Mucosa of stomach (tissue), 1 donor: ENCODE data around the gene MVD.
"Not testable (repeated sequence)": the region's sequence is repeated elsewhere in the genome, so short reads cannot be mapped to it uniquely, and the experiment has no call there.

ENCODE experiments used
- H3K27me3 ChIP-seq: one replicate; pipeline ENCODE4 v1.7.0; 2013; ENCODE audit warnings: mild to moderate bottlenecking, low read length; ENCODE audit not compliant: control insufficient read depth, insufficient read depth
- H3K36me3 ChIP-seq: one replicate; pipeline ENCODE4 v1.7.0; 2013; ENCODE audit warnings: low read length; ENCODE audit not compliant: control insufficient read depth, insufficient read depth
- H3K4me1 ChIP-seq: one replicate; pipeline ENCODE4 v1.7.0; 2013; ENCODE audit warnings: mild to moderate bottlenecking, low read length; ENCODE audit not compliant: control insufficient read depth, insufficient read depth
- H3K4me3 ChIP-seq: one replicate; pipeline ENCODE4 v1.7.0; 2013; ENCODE audit warnings: low read length
- H3K9ac ChIP-seq: one replicate; pipeline ENCODE4 v1.7.0; 2013; ENCODE audit warnings: mild to moderate bottlenecking, low read length, moderate library complexity
- H3K9me3 ChIP-seq: one replicate; pipeline ENCODE4 v1.7.0; 2013; ENCODE audit warnings: mild to moderate bottlenecking, low read length, moderate library complexity; ENCODE audit not compliant: control insufficient read depth
- donor health status: Pancreatic carcinoma.

The MVD gene

DNA sequence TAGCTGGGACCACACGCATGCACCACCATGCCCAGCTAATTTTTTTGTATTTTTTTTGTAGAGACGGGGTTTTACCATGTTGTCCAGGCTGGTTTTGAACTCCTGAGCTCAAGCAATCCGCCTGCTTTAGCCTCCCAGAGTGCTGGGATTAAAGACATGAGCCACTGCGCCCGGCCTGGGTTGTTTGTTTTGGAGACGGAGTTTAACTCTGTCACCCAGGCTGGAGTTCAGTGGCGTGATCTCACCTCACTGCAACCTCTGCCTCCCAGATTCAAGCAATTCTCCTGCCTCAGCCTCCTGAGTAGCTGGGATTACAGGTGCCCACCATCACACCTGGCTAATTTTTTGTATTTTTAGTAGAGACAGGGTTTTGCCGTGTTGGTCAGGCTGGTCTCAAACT, 53.5 kb downstream of the MVD start:
- not testable (repeated sequence) for H3K4me1 ChIP-seq, H3K27me3 ChIP-seq, H3K9me3 ChIP-seq, H3K9ac ChIP-seq, H3K4me3 ChIP-seq
- peaks cover 11% of the 10 kb centered on the region for H3K36me3 ChIP-seq

DNA sequence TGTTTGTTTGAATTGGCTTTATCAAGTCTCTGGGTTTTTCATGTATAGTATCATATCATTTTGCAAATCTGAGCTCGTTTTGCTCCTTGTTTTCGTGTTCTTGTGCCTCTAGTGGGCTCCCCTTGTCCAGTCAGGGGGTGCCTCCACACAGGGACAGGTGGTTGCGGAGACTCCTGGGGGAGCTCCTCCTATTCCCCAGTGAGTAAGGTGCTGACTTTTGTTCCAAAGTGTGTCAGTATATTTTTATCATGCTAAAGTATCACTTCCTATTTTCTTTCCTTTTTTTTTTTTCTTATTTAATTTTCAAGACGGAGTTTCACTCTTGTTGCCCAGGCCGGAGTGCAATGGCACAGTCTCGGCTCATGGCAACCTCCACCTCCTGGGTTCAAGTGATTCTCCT, 54.8 kb downstream of the MVD start:
- Histone ChIP-seq H3K4me3 (no peak overlapping the region), H3K27me3 (no peaks in the 10 kb centered on the region), H3K36me3 (peaks cover 11% of the 10 kb centered on the region), H3K9me3 (no peaks in the 10 kb centered on the region), H3K9ac (no peak overlapping the region), H3K4me1 (no peaks in the 10 kb centered on the region)

DNA sequence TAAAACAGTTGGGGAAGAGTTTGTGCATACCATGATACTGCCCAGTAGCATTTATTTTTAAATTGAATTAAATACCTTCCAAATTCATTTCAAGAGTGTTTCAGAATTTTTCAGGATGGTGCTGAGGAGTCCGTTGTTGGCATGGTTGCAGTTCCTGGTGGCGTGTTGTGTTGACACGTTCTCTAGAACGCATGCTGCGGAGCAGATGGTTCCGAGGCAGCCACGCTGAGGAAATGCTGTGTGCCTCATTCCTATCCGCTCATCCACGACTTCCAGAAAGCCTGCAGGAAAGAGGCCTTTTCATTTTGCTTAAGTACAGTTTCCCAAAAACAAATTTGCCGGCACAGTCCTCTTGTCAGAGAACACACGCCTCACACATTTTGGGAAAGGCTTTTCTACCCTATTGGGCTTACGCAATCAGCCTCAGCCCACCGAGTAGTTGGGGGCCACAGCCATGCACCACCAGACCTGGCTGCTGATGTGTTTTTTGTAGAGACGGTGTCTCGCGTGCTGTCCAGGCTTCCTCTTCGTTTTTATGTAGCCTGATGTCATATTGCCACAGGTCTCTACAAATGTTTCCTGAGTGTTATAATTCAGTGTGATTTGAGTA, 56.6 kb downstream of the MVD start:
- no peaks in the 10 kb centered on the region for H3K27me3 ChIP-seq

DNA sequence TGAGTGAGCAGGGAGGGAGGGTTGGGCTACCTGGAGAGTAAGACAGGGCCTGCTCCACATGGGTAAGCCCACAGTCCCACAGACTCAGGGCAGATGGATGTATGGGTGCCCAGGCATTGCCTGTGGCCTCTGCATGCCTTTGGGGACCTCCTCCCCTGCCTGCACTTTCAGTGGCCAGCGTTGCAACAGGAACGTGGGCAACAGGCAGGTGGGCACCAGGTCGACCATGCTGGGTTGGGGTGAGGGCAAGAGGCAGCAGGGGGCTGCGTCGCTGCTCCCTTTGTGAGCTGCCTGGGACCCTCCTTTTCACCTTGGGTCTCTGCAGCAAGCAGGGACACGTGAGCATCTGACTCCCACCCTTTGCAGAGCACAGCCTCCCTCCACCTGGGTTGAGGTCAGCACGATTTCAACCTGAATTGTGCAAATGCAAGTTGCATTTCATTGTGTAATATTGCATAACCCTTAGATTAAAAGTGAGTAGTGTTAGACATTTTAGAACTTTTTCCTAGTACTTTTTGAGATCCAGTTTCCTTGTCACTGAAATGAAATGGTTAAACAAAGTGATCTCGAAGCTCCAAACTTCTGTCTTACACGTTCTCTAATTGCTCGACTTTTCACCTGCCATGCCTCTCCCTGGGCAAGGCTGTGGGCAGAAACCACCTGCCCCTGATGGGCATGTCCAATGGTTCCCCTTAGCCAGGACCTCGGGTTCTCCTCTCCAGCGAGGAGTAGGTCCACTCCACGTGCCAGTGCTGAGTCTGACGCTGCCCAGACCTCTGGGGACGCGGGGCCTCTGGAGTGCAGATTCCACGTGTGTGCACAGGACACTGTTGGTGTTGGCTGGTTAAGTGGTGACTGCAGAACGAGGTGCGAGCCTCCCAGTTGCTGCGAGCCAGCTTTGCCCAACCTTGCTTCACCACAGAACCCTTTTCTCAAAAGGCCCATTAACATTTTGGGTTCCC, 57.4 kb downstream of the MVD start:
- no peaks in the 10 kb centered on the region for H3K27me3 ChIP-seq
- no peak overlapping the region for H3K9ac ChIP-seq
- no peaks in the 10 kb centered on the region for H3K4me1 ChIP-seq
- H3K9me3 ChIP-seq: no peaks in the 10 kb centered on the region
- H3K36me3 ChIP-seq: peaks cover 17% of the 10 kb centered on the region
- H3K4me3 ChIP-seq: no peak overlapping the region

More for the DNA sequence above, 56.6 kb downstream of the MVD start:
- no peak overlapping the region for H3K9ac ChIP-seq
- H3K4me1 ChIP-seq: no peaks in the 10 kb centered on the region
- H3K9me3 ChIP-seq: no peaks in the 10 kb centered on the region
- peaks cover 17% of the 10 kb centered on the region for H3K36me3 ChIP-seq
- H3K4me3 ChIP-seq: no peak overlapping the region

DNA sequence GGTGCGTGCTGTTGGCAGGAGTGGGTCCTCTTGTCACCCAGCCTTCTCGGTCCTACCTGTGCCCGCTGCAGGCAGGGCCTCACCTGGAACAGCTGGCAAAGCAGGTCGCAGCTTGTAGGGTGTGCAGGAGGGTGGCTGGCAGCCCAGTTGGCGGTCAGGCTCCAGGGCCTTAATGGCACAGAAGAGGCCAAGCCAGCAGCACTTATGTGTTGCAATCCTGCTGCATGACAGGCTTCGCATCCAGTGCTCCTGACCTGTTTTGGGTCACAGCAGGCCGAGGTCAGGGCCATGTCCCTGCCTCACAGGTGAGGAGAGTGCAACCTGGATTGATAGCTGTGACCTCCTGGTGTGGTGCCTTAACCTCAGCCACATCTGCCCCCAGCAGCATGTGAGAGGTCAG, 60.8 kb downstream of the MVD start:
- Histone ChIP-seq H3K9ac (no peak overlapping the region), H3K27me3 (no peaks in the 10 kb centered on the region), H3K9me3 (no peaks in the 10 kb centered on the region), H3K4me3 (no peak overlapping the region), H3K4me1 (no peaks in the 10 kb centered on the region), H3K36me3 (peaks cover 15% of the 10 kb centered on the region)
